Measurements from ENCODE around the gene GTF2A2.

The GTF2A2 gene

GRCh38 chr15:59686389-59686788 is 29.1 kb upstream of the GTF2A2 start:
- no peaks in the 10 kb centered on the region for H3K9me2 ChIP-seq (replicated peaks; ENCODE audit: insufficient read depth, low read length)
- no peak overlapping the region for H2AFZ ChIP-seq (ENCODE audit: low read depth, low read length, severe bottlenecking)
- no peak for TF ChIP-seq CTCF (IDR thresholded peaks at IDR 0.05; ENCODE audit: insufficient read depth, low read length, poor library complexity, severe bottlenecking)
- TF ChIP-seq EZH2phosphoT487 (conservative IDR thresholded peaks at IDR 0.05; ENCODE audit: low read length), result no peak
- H3K9me3 ChIP-seq (ENCODE audit: insufficient read depth, low read length), result no peaks in the 10 kb centered on the region
- peaks cover 38% of the 10 kb centered on the region for H3F3A ChIP-seq (ENCODE audit: insufficient read depth)
- H3K27ac ChIP-seq (ENCODE audit: low read depth, low read length), result peak overlapping the region; percentile 78
- no peak overlapping the region for H3K4me3 ChIP-seq (ENCODE audit: insufficient read depth, low read length, poor library complexity, severe bottlenecking)
- no peaks in the 10 kb centered on the region for H3K27me3 ChIP-seq (ENCODE audit: low read length)
- peak overlapping the region; percentile 84 for H3K4me2 ChIP-seq (ENCODE audit: low read depth, low read length, poor library complexity, severe bottlenecking)
- H3K9ac ChIP-seq (ENCODE audit: low read length), result peak overlapping the region; percentile 27
- peaks cover 19% of the 10 kb centered on the region; the same call in 1 of the 2 replicates for H3K36me3 ChIP-seq (ENCODE audit: low read length)
- peaks cover 30% of the 10 kb centered on the region for H4K20me1 ChIP-seq (ENCODE audit: low read depth, low read length)
- peaks cover 70% of the 10 kb centered on the region for H3K79me2 ChIP-seq (ENCODE audit: insufficient read depth, low read length)

- Histone ChIP-seq H3K9me2 (replicated peaks; ENCODE audit: insufficient read depth, low read length) (no peaks in the 10 kb centered on the region), H3K4me3 (ENCODE audit: insufficient read depth, low read length, poor library complexity, severe bottlenecking) (no peak overlapping the region), H3K9ac (ENCODE audit: low read length) (peak overlapping the region; percentile 27), H3K36me3 (ENCODE audit: low read length) (peaks cover 24% of the 10 kb centered on the region; the same call in 1 of the 2 replicates), H3K27me3 (ENCODE audit: low read length) (no peaks in the 10 kb centered on the region), H3F3A (ENCODE audit: insufficient read depth) (peaks cover 32% of the 10 kb centered on the region), H3K4me2 (ENCODE audit: low read depth, low read length, poor library complexity, severe bottlenecking) (peak overlapping the region; percentile 84), H3K79me2 (ENCODE audit: insufficient read depth, low read length) (peaks cover 75% of the 10 kb centered on the region), H3K27ac (ENCODE audit: low read depth, low read length) (peak overlapping the region; percentile 78), H4K20me1 (ENCODE audit: low read depth, low read length) (peaks cover 30% of the 10 kb centered on the region), H3K9me3 (ENCODE audit: insufficient read depth, low read length) (no peaks in the 10 kb centered on the region), H2AFZ (ENCODE audit: low read depth, low read length, severe bottlenecking) (no peak overlapping the region)
- no peak for TF ChIP-seq EZH2phosphoT487 (conservative IDR thresholded peaks at IDR 0.05; ENCODE audit: low read length)
These were observed 28.5 kb upstream of the GTF2A2 start for GRCh38 chr15:59685737-59686297.

GRCh38 chr15:59680870-59681269 is 23.6 kb upstream of the GTF2A2 start:
- no peak overlapping the region for H3K9ac ChIP-seq (ENCODE audit: low read length)
- H4K20me1 ChIP-seq (ENCODE audit: low read depth, low read length), result peaks cover 26% of the 10 kb centered on the region
- no peak overlapping the region for H3K4me2 ChIP-seq (ENCODE audit: low read depth, low read length, poor library complexity, severe bottlenecking)
- TF ChIP-seq EZH2phosphoT487 (conservative IDR thresholded peaks at IDR 0.05; ENCODE audit: low read length) (no peak), CTCF (IDR thresholded peaks at IDR 0.05; ENCODE audit: insufficient read depth, low read length, poor library complexity, severe bottlenecking) (no peak)
- H3K9me3 ChIP-seq (ENCODE audit: insufficient read depth, low read length), result no peaks in the 10 kb centered on the region
- no peak overlapping the region for H3K27ac ChIP-seq (ENCODE audit: low read depth, low read length)
- no peaks in the 10 kb centered on the region for H3K9me2 ChIP-seq (replicated peaks; ENCODE audit: insufficient read depth, low read length)
- H2AFZ ChIP-seq (ENCODE audit: low read depth, low read length, severe bottlenecking), result no peak overlapping the region
- no peaks in the 10 kb centered on the region for H3K27me3 ChIP-seq (ENCODE audit: low read length)
- peaks cover 43% of the 10 kb centered on the region for H3K79me2 ChIP-seq (ENCODE audit: insufficient read depth, low read length)
- H3K4me3 ChIP-seq (ENCODE audit: insufficient read depth, low read length, poor library complexity, severe bottlenecking), result no peak overlapping the region
- H3K36me3 ChIP-seq (ENCODE audit: low read length), result peaks cover 49% of the 10 kb centered on the region
- H3F3A ChIP-seq (ENCODE audit: insufficient read depth), result no peaks in the 10 kb centered on the region; the same call in 1 of the 2 replicates

GRCh38 chr15:59680346-59680745 is 23.0 kb upstream of the GTF2A2 start:
- H3K36me3 ChIP-seq (ENCODE audit: low read length), result peaks cover 48% of the 10 kb centered on the region
- H3K4me3 ChIP-seq (ENCODE audit: insufficient read depth, low read length, poor library complexity, severe bottlenecking), result no peak overlapping the region
- H3K27me3 ChIP-seq (ENCODE audit: low read length), result no peaks in the 10 kb centered on the region
- no peaks in the 10 kb centered on the region; the same call in 1 of the 2 replicates for H3F3A ChIP-seq (ENCODE audit: insufficient read depth)
- no peak overlapping the region for H3K9ac ChIP-seq (ENCODE audit: low read length)
- H3K27ac ChIP-seq (ENCODE audit: low read depth, low read length), result no peak overlapping the region
- H3K9me2 ChIP-seq (replicated peaks; ENCODE audit: insufficient read depth, low read length), result no peaks in the 10 kb centered on the region
- H3K4me2 ChIP-seq (ENCODE audit: low read depth, low read length, poor library complexity, severe bottlenecking), result no peak overlapping the region
- peaks cover 21% of the 10 kb centered on the region; the same call in 1 of the 2 replicates for H4K20me1 ChIP-seq (ENCODE audit: low read depth, low read length)
- H3K79me2 ChIP-seq (ENCODE audit: insufficient read depth, low read length), result peaks cover 38% of the 10 kb centered on the region
- no peak for TF ChIP-seq CTCF (IDR thresholded peaks at IDR 0.05; ENCODE audit: insufficient read depth, low read length, poor library complexity, severe bottlenecking)
- TF ChIP-seq EZH2phosphoT487 (conservative IDR thresholded peaks at IDR 0.05; ENCODE audit: low read length), result no peak
- no peak overlapping the region for H2AFZ ChIP-seq (ENCODE audit: low read depth, low read length, severe bottlenecking)
- H3K9me3 ChIP-seq (ENCODE audit: insufficient read depth, low read length), result no peaks in the 10 kb centered on the region
